ENCODE measurements around the gene DOK7.

DOK7 gene

GRCh38 chr4:3491681-3492405 is 28.7 kb downstream of the DOK7 start:
- Mint-ChIP-seq H3K4me1 (ENCODE audit: low read depth) (no peaks in the 10 kb centered on the region), H3K9me3 (ENCODE audit: low read depth) (no peaks in the 10 kb centered on the region), H3K27me3 (peaks cover 12% of the 10 kb centered on the region), H3K36me3 (no peaks in the 10 kb centered on the region), H3K4me3 (no peak overlapping the region), H3K27ac (no peak overlapping the region)

GRCh38 chr4:3492741-3493719 is 29.9 kb downstream of the DOK7 start:
- H3K9me3 Mint-ChIP-seq (ENCODE audit: low read depth): no peaks in the 10 kb centered on the region
- peaks cover 12% of the 10 kb centered on the region for H3K27me3 Mint-ChIP-seq
- H3K4me3 Mint-ChIP-seq: no peak overlapping the region
- no peak overlapping the region for H3K27ac Mint-ChIP-seq
- no peaks in the 10 kb centered on the region for H3K36me3 Mint-ChIP-seq
- no peaks in the 10 kb centered on the region for H3K4me1 Mint-ChIP-seq (ENCODE audit: low read depth)

GRCh38 chr4:3493720-3494461 is 30.8 kb downstream of the DOK7 start:
- H3K4me1 Mint-ChIP-seq (ENCODE audit: low read depth): no peaks in the 10 kb centered on the region
- H3K27me3 Mint-ChIP-seq: peaks cover 12% of the 10 kb centered on the region
- H3K27ac Mint-ChIP-seq: no peak overlapping the region
- no peak overlapping the region for H3K4me3 Mint-ChIP-seq
- no peaks in the 10 kb centered on the region for H3K36me3 Mint-ChIP-seq
- H3K9me3 Mint-ChIP-seq (ENCODE audit: low read depth): no peaks in the 10 kb centered on the region

GRCh38 chr4:3494462-3494871 is 31.4 kb downstream of the DOK7 start:
- peaks cover 12% of the 10 kb centered on the region for H3K27me3 Mint-ChIP-seq

GRCh38 chr4:3495204-3495975 is 32.3 kb downstream of the DOK7 start:
- Mint-ChIP-seq H3K27ac (no peak overlapping the region), H3K4me3 (no peak overlapping the region), H3K36me3 (no peaks in the 10 kb centered on the region), H3K9me3 (ENCODE audit: low read depth) (no peaks in the 10 kb centered on the region), H3K4me1 (ENCODE audit: low read depth) (no peaks in the 10 kb centered on the region), H3K27me3 (peaks cover 11% of the 10 kb centered on the region)

More at GRCh38 chr4:3494462-3494871, 31.4 kb downstream of the DOK7 start:
- Mint-ChIP-seq H3K9me3 (ENCODE audit: low read depth) (no peaks in the 10 kb centered on the region), H3K4me1 (ENCODE audit: low read depth) (no peaks in the 10 kb centered on the region), H3K36me3 (no peaks in the 10 kb centered on the region), H3K27ac (no peak overlapping the region), H3K4me3 (no peak overlapping the region)

- H3K36me3 Mint-ChIP-seq: no peaks in the 10 kb centered on the region
- peaks cover 10% of the 10 kb centered on the region for H3K27me3 Mint-ChIP-seq
- no peaks in the 10 kb centered on the region for H3K9me3 Mint-ChIP-seq (ENCODE audit: low read depth)
- no peak overlapping the region for H3K4me3 Mint-ChIP-seq
- H3K4me1 Mint-ChIP-seq (ENCODE audit: low read depth): no peaks in the 10 kb centered on the region
- no peak overlapping the region for H3K27ac Mint-ChIP-seq
Observed at GRCh38 chr4:3496021-3496420, 32.9 kb downstream of the DOK7 start.

GRCh38 chr4:3497095-3497494 is 34.0 kb downstream of the DOK7 start:
- Mint-ChIP-seq H3K4me1 (ENCODE audit: low read depth) (no peaks in the 10 kb centered on the region), H3K27ac (no peak overlapping the region), H3K9me3 (ENCODE audit: low read depth) (no peaks in the 10 kb centered on the region), H3K4me3 (no peak overlapping the region), H3K36me3 (no peaks in the 10 kb centered on the region), H3K27me3 (peaks cover 3% of the 10 kb centered on the region)

GRCh38 chr4:3497523-3498389 is 34.6 kb downstream of the DOK7 start:
- Mint-ChIP-seq H3K9me3 (ENCODE audit: low read depth) (no peaks in the 10 kb centered on the region), H3K4me3 (no peak overlapping the region), H3K36me3 (no peaks in the 10 kb centered on the region), H3K27ac (no peak overlapping the region), H3K4me1 (ENCODE audit: low read depth) (no peaks in the 10 kb centered on the region), H3K27me3 (peaks cover 2% of the 10 kb centered on the region)

- no peak overlapping the region for H3K4me3 Mint-ChIP-seq
- no peak overlapping the region for H3K27ac Mint-ChIP-seq
- no peaks in the 10 kb centered on the region for H3K9me3 Mint-ChIP-seq (ENCODE audit: low read depth)
- peaks cover 2% of the 10 kb centered on the region for H3K27me3 Mint-ChIP-seq
- peaks cover 1% of the 10 kb centered on the region for H3K4me1 Mint-ChIP-seq (ENCODE audit: low read depth)
- H3K36me3 Mint-ChIP-seq: no peaks in the 10 kb centered on the region
Observed at GRCh38 chr4:3498407-3498806, 35.3 kb downstream of the DOK7 start.

- no peak overlapping the region for H3K4me3 Mint-ChIP-seq
- no peaks in the 10 kb centered on the region for H3K36me3 Mint-ChIP-seq
- no peaks in the 10 kb centered on the region for H3K9me3 Mint-ChIP-seq (ENCODE audit: low read depth)
- H3K4me1 Mint-ChIP-seq (ENCODE audit: low read depth): peaks cover 2% of the 10 kb centered on the region
- H3K27ac Mint-ChIP-seq: no peak overlapping the region
- peaks cover 2% of the 10 kb centered on the region for H3K27me3 Mint-ChIP-seq
Observed at GRCh38 chr4:3498901-3499510, 35.9 kb downstream of the DOK7 start.

- no peaks in the 10 kb centered on the region for H3K36me3 Mint-ChIP-seq
- no peak overlapping the region for H3K4me3 Mint-ChIP-seq
- H3K27me3 Mint-ChIP-seq: peaks cover 2% of the 10 kb centered on the region
- no peak overlapping the region for H3K27ac Mint-ChIP-seq
- no peaks in the 10 kb centered on the region for H3K9me3 Mint-ChIP-seq (ENCODE audit: low read depth)
- H3K4me1 Mint-ChIP-seq (ENCODE audit: low read depth): peaks cover 2% of the 10 kb centered on the region
Observed at GRCh38 chr4:3499710-3500109, 36.6 kb downstream of the DOK7 start.

- H3K27ac Mint-ChIP-seq: no peak overlapping the region
Observed at GRCh38 chr4:3500111-3500510, 37.0 kb downstream of the DOK7 start.

GRCh38 chr4:3500634-3501101 is 37.6 kb downstream of the DOK7 start:
- Mint-ChIP-seq H3K36me3 (no peaks in the 10 kb centered on the region), H3K4me1 (ENCODE audit: low read depth) (peaks cover 2% of the 10 kb centered on the region), H3K27me3 (no peaks in the 10 kb centered on the region), H3K9me3 (ENCODE audit: low read depth) (no peaks in the 10 kb centered on the region), H3K4me3 (no peak overlapping the region), H3K27ac (no peak overlapping the region)

More at GRCh38 chr4:3500111-3500510, 37.0 kb downstream of the DOK7 start:
- H3K9me3 Mint-ChIP-seq (ENCODE audit: low read depth): no peaks in the 10 kb centered on the region
- no peaks in the 10 kb centered on the region for H3K36me3 Mint-ChIP-seq
- H3K27me3 Mint-ChIP-seq: peaks cover 2% of the 10 kb centered on the region
- H3K4me3 Mint-ChIP-seq: no peak overlapping the region
- peaks cover 2% of the 10 kb centered on the region for H3K4me1 Mint-ChIP-seq (ENCODE audit: low read depth)
